Measurements from ENCODE around the gene ACADVL.

The ACADVL gene

GRCh38 chr17:7207120-7208001, 12.4 kb upstream of the ACADVL start:
- Histone ChIP-seq H3K27ac (no peak overlapping the region), H3K4me3 (ENCODE audit: low read depth, low read length) (no peak overlapping the region), H3K27me3 (replicated peaks) (no peaks in the 10 kb centered on the region), H3K36me3 (replicated peaks) (peaks cover 14% of the 10 kb centered on the region)
- DNase-seq = no peak
- no peak for TF ChIP-seq CTCF (IDR thresholded peaks at IDR 0.05; ENCODE audit: low read depth, low read length, missing control alignments)
- in situ Hi-C loops (cut with HindIII; ENCODE audit: low pct_ligation_motif_present, low sequenced_read_pairs) = no loop called here

- no peak overlapping the region for H3K27ac ChIP-seq
- no peak for TF ChIP-seq CTCF (IDR thresholded peaks at IDR 0.05; ENCODE audit: low read depth, low read length, missing control alignments)
- no peak overlapping the region for H3K4me3 ChIP-seq (ENCODE audit: low read depth, low read length)
- peaks cover 6% of the 10 kb centered on the region for H3K36me3 ChIP-seq (replicated peaks)
- in situ Hi-C loops (cut with HindIII; ENCODE audit: low pct_ligation_motif_present, low sequenced_read_pairs) = no loop called here
- DNase-seq = no peak
- no peaks in the 10 kb centered on the region for H3K27me3 ChIP-seq (replicated peaks)
Measured at GRCh38 chr17:7208027-7208571, 11.6 kb upstream of the ACADVL start.

GRCh38 chr17:7208754-7209460, 10.8 kb upstream of the ACADVL start:
- in situ Hi-C loops (cut with HindIII; ENCODE audit: low pct_ligation_motif_present, low sequenced_read_pairs) = no loop called here
- Histone ChIP-seq H3K36me3 (replicated peaks) (no peaks in the 10 kb centered on the region), H3K27ac (no peak overlapping the region), H3K4me3 (ENCODE audit: low read depth, low read length) (no peak overlapping the region), H3K27me3 (replicated peaks) (no peaks in the 10 kb centered on the region)
- TF ChIP-seq CTCF (IDR thresholded peaks at IDR 0.05; ENCODE audit: low read depth, low read length, missing control alignments) = no peak
- no peak for DNase-seq

GRCh38 chr17:7211491-7212273, 8.1 kb upstream of the ACADVL start:
- no peak for DNase-seq
- TF ChIP-seq CTCF (IDR thresholded peaks at IDR 0.05; ENCODE audit: low read depth, low read length, missing control alignments) = no peak
- in situ Hi-C loops (cut with HindIII; ENCODE audit: low pct_ligation_motif_present, low sequenced_read_pairs) = no loop called here
- H3K27ac ChIP-seq = no peak overlapping the region
- no peaks in the 10 kb centered on the region for H3K27me3 ChIP-seq (replicated peaks)
- H3K36me3 ChIP-seq (replicated peaks) = no peaks in the 10 kb centered on the region
- peak overlapping the region; percentile 38 for H3K4me3 ChIP-seq (ENCODE audit: low read depth, low read length)

- Histone ChIP-seq H3K27me3 (replicated peaks) (no peaks in the 10 kb centered on the region), H3K4me3 (ENCODE audit: low read depth, low read length) (peak overlapping the region; percentile 58), H3K27ac (peak overlapping the region; percentile 57), H3K36me3 (replicated peaks) (no peaks in the 10 kb centered on the region)
- DNase-seq = peak; percentile 70
- peak; percentile 76 for TF ChIP-seq CTCF (IDR thresholded peaks at IDR 0.05; ENCODE audit: low read depth, low read length, missing control alignments)
- in situ Hi-C loops (cut with HindIII; ENCODE audit: low pct_ligation_motif_present, low sequenced_read_pairs) = no loop called here
Measured at GRCh38 chr17:7213895-7214299, 5.8 kb upstream of the ACADVL start.

All from brain microvascular endothelial cell (primary cell).